CD14-positive monocyte (primary cell): ENCODE measurements around the gene RUNX2. TPM values are rescaled to one million over a fixed set of nuclear protein-coding genes. Genes with fewer than 3 reads are reported as not detected.

Experiments used
- DNase-seq, 3 donors: peaks; one replicate each; pipeline ENCODE4 v3.0.0-alpha.2; 2011 to 2022
- H2AFZ ChIP-seq: 2 replicates; pipeline ENCODE4 v1.6.0; 2012; ENCODE audit warnings: mild to moderate bottlenecking, low read depth, low read length, inconsistent platforms; ENCODE audit not compliant: insufficient read depth, poor library complexity, severe bottlenecking
- H3K27ac ChIP-seq, 2 donors: 1 replicate in 1 of 2; 2 replicates in 1 of 2; pipeline ENCODE4 v1.5.1; 2012 to 2013; ENCODE audit warnings: low read length in 2 of 2, control low read depth in 1 of 2, inconsistent platforms in 1 of 2, low read depth in 1 of 2, mild to moderate bottlenecking in 1 of 2
- H3K27me3 ChIP-seq, 2 donors: one replicate each; pipeline versions ENCODE4 v1.6.0 to v1.6.1; 2011 to 2013; ENCODE audit warnings: low read length in 2 of 2; ENCODE audit not compliant: control insufficient read depth in 2 of 2, insufficient read depth in 2 of 2
- H3K36me3 ChIP-seq, 2 donors: replicated peaks in 1 of 2; 1 replicate in 1 of 2; 2 replicates in 1 of 2; pipeline versions ENCODE4 v1.5.1 to v1.6.1; 2012 to 2013; ENCODE audit warnings: low read length in 2 of 2, control low read depth in 1 of 2, inconsistent platforms in 1 of 2, mild to moderate bottlenecking in 1 of 2; ENCODE audit not compliant: insufficient read depth in 2 of 2, control insufficient read depth in 1 of 2
- H3K4me1 ChIP-seq, 2 donors: 1 replicate in 1 of 2; 2 replicates in 1 of 2; pipeline versions ENCODE4 v1.5.1 to v1.6.1; 2012 to 2013; ENCODE audit warnings: low read length in 2 of 2, control low read depth in 1 of 2, inconsistent platforms in 1 of 2, mild to moderate bottlenecking in 1 of 2, moderate library complexity in 1 of 2; ENCODE audit not compliant: insufficient read depth in 2 of 2, control insufficient read depth in 1 of 2
- H3K4me2 ChIP-seq: replicated peaks from 2 replicates; pipeline ENCODE3; 2012; ENCODE audit warnings: low read length, moderate library complexity, mild to moderate bottlenecking; ENCODE audit not compliant: poor library complexity, severe bottlenecking; ENCODE audit errors: extremely low read depth
- H3K4me3 ChIP-seq, 3 experiments: fragments of 200-600 bp in 1 of 3; sonication (generic) in 1 of 3; replicated peaks in 1 of 3; 1 replicate in 2 of 3; 2 replicates in 1 of 3; pipeline ENCODE4 v1.5.1; 2011 to 2013; ENCODE audit warnings: low read length in 3 of 3, mild to moderate bottlenecking in 3 of 3, control low read depth in 2 of 3, low read depth in 2 of 3, inconsistent platforms in 1 of 3, moderate library complexity in 1 of 3
- H3K79me2 ChIP-seq: 2 replicates; pipeline ENCODE4 v1.6.0; 2012; ENCODE audit warnings: mild to moderate bottlenecking, control low read depth, inconsistent platforms, low read length, moderate library complexity; ENCODE audit not compliant: insufficient read depth
- H3K9ac ChIP-seq: 2 replicates; pipeline ENCODE4 v1.6.0; 2017; ENCODE audit warnings: low read length, mild to moderate bottlenecking; ENCODE audit not compliant: insufficient read depth, poor library complexity, severe bottlenecking
- H3K9me3 ChIP-seq, 2 donors: replicated peaks in 1 of 2; 1 replicate in 1 of 2; 2 replicates in 1 of 2; pipeline versions ENCODE4 v1.5.1 to v1.6.1; 2012 to 2013; ENCODE audit warnings: low read length in 2 of 2, control low read depth in 1 of 2; ENCODE audit not compliant: control insufficient read depth in 1 of 2, insufficient read depth in 1 of 2
- H4K20me1 ChIP-seq: 2 replicates; pipeline ENCODE4 v1.6.0; 2012; ENCODE audit warnings: mild to moderate bottlenecking, low read length, control low read depth, moderate library complexity; ENCODE audit not compliant: insufficient read depth
- H3K27ac Mint-ChIP-seq, 7 donors: one replicate each; pipeline ENCODE4 v1.8.0; 2020; ENCODE audit warnings: mild to moderate bottlenecking in 7 of 7, mixed read lengths in 7 of 7, moderate library complexity in 6 of 7, inconsistent platforms in 2 of 7
- H3K27me3 Mint-ChIP-seq, 3 donors: one replicate each; pipeline ENCODE4 v1.8.0; 2021 to 2022; ENCODE audit warnings: low read depth in 3 of 3, mild to moderate bottlenecking in 3 of 3, mixed read lengths in 3 of 3, moderate library complexity in 3 of 3, inconsistent platforms in 1 of 3
- H3K36me3 Mint-ChIP-seq, 2 donors: one replicate each; pipeline ENCODE4 v1.8.0; 2020; ENCODE audit warnings: mixed read lengths in 2 of 2, inconsistent platforms in 1 of 2, mild to moderate bottlenecking in 1 of 2
- H3K4me1 Mint-ChIP-seq: one replicate; pipeline ENCODE4 v1.8.0; 2020; ENCODE audit warnings: mild to moderate bottlenecking, mixed read lengths
- H3K4me3 Mint-ChIP-seq, 2 donors: one replicate each; pipeline ENCODE4 v1.8.0; 2020; ENCODE audit warnings: mild to moderate bottlenecking in 2 of 2, mixed read lengths in 2 of 2, moderate library complexity in 1 of 2
- H3K9me3 Mint-ChIP-seq, 7 donors: one replicate each; pipeline ENCODE4 v1.8.0; 2020 to 2022; ENCODE audit warnings: mixed read lengths in 7 of 7, mild to moderate bottlenecking in 6 of 7, moderate library complexity in 6 of 7, inconsistent platforms in 2 of 7
- CTCF ChIP-seq: fragments of 200-600 bp; IDR thresholded peaks from one replicate; pipeline ENCODE4 v1.8.0; 2022; ENCODE audit warnings: antibody characterized with exemption, mild to moderate bottlenecking
- WGBS: methylation state at CpG from one replicate; pipeline ENCODE4 v1.1.5; 2013; ENCODE audit warnings: missing lambda C conversion rate; ENCODE audit not compliant: insufficient coverage; 5-methylcytosine and 5-hydroxymethylcytosine counted together
- intact Hi-C, 2 donors: fragments of 100-400 bp; cut with micrococcal nuclease; formaldehyde crosslinking; loops; one replicate each; pipeline versions ENCODE4 v1.15.0 to v1.15.1; 2023
- polyA plus RNA-seq, 3 donors: library from polyadenylated mRNA; depleted of rRNA in 1 of 3; unstranded in 2 of 3; stranded (reverse) in 1 of 3; fragments of 300-500 nt in 2 of 3; fragments of >200 nt in 1 of 3; fragmentation: Illumina TruSeq in 2 of 3; gene quantifications; 1 replicate in 2 of 3; 2 replicates in 1 of 3; pipeline ENCODE4 v1.2.3, GENCODE V29; 2012 to 2021

RUNX2 gene
- polyA plus RNA-seq, 3 donors = 1.3 to 5.0 (median 2.5) TPM

GRCh38 chr6:45608252-45608913 lies 280.3 kb downstream of the RUNX2 start:
- no peaks in the 10 kb centered on the region for H3K36me3 Mint-ChIP-seq
- H3K9me3 ChIP-seq = peaks cover 5 to 11% of the 10 kb centered on the region in 2 donors
- H3K4me1 Mint-ChIP-seq = no peaks in the 10 kb centered on the region
- H3K4me2 ChIP-seq = no peak overlapping the region
- no peak for TF ChIP-seq CTCF
- peaks cover 8 to 17% (median 13%) of the 10 kb centered on the region in 7 donors for H3K9me3 Mint-ChIP-seq
- H3K9ac ChIP-seq = no peak overlapping the region
- H3K4me1 ChIP-seq = no peaks in the 10 kb centered on the region
- no peaks in the 10 kb centered on the region for H3K27me3 ChIP-seq
- H4K20me1 ChIP-seq = no peaks in the 10 kb centered on the region
- H2AFZ ChIP-seq = no peak overlapping the region
- intact Hi-C loops = no loop called here
- no peaks in the 10 kb centered on the region for H3K36me3 ChIP-seq
- H3K4me3 Mint-ChIP-seq = no peak overlapping the region
- H3K27me3 Mint-ChIP-seq = peaks cover 0 to 2% (median 0%) of the 10 kb centered on the region in 3 donors
- 98% methylated on average over 5 of the region's 10 CpGs for WGBS
- H3K4me3 ChIP-seq = no peak overlapping the region
- no peak for DNase-seq
- no peak overlapping the region for H3K27ac ChIP-seq
- no peak overlapping the region for H3K27ac Mint-ChIP-seq
- no peaks in the 10 kb centered on the region for H3K79me2 ChIP-seq

DNA sequence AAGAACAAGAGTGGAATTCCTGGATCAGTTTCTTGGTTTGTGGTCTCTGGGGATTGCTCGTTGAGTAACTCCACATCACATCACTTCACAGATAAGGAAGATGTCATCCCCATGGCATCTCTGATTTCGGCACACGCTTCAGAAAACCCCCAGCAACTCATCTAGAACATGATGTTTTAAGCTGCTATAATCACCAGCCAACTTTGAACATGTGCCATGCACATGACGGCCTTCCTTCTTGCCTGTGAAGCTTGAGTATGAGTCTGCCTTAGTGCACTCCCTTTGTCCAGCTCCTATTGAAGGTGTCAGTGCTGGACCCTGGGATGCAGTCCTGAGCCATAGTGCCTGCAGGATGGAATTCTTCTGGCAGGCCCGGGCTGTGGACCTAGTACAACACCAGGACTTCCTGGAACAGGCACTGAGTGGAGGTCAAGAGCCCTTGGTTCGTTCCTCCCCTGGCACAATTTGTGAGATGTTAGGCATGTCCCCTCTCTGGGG lies 281.1 kb downstream of the RUNX2 start:
- Mint-ChIP-seq H3K27ac (no peak overlapping the region), H3K27me3 (peaks cover 0 to 2% (median 0%) of the 10 kb centered on the region in 3 donors), H3K4me1 (no peaks in the 10 kb centered on the region), H3K4me3 (no peak overlapping the region), H3K36me3 (no peaks in the 10 kb centered on the region), H3K9me3 (peaks cover 2 to 9% (median 5%) of the 10 kb centered on the region in 7 donors)
- H3K4me1 ChIP-seq = no peaks in the 10 kb centered on the region
- H3K9me3 ChIP-seq = peaks cover 0 to 4% of the 10 kb centered on the region in 2 donors
- TF ChIP-seq CTCF = no peak
- no peak overlapping the region for H3K4me2 ChIP-seq
- no peaks in the 10 kb centered on the region for H3K36me3 ChIP-seq
- H3K79me2 ChIP-seq = no peaks in the 10 kb centered on the region
- H2AFZ ChIP-seq = no peak overlapping the region
- intact Hi-C loops = no loop called here
- H4K20me1 ChIP-seq = no peaks in the 10 kb centered on the region
- H3K9ac ChIP-seq = no peak overlapping the region
- no peaks in the 10 kb centered on the region for H3K27me3 ChIP-seq
- no peak overlapping the region for H3K27ac ChIP-seq
- no peak for DNase-seq
- H3K4me3 ChIP-seq = no peak overlapping the region
- 95% methylated on average over 3 of the region's 6 CpGs for WGBS
